Fibroblast of villous mesenchyme (primary cell): Measurements from ENCODE around the gene SHISAL1. TPM values are rescaled to one million over a fixed set of nuclear protein-coding genes. Genes with fewer than 3 reads are reported as not detected.

Experiments
- DNase-seq: peaks from one replicate; pipeline ENCODE4 v3.0.0-alpha.2; 2010; ENCODE audit warnings: low read depth
- H3K4me3 ChIP-seq: 2 replicates; pipeline ENCODE4 v1.5.1; 2011; ENCODE audit warnings: low read depth, mild to moderate bottlenecking, low read length
- total RNA-seq: library from RNA; depleted of rRNA; stranded (reverse); fragments of >200 nt; gene quantifications from 2 replicates; pipeline ENCODE4 v1.2.3, GENCODE V29; 2012
- TF ChIP-seq, protein P1 (sequence below): IDR thresholded peaks from 2 replicates; pipeline ENCODE4 v1.5.1; 2012; ENCODE audit warnings: low read depth, mild to moderate bottlenecking, low read length; ENCODE audit not compliant: insufficient read depth

Gene SHISAL1
- total RNA-seq, 1 donor: 3.0 TPM

DNA sequence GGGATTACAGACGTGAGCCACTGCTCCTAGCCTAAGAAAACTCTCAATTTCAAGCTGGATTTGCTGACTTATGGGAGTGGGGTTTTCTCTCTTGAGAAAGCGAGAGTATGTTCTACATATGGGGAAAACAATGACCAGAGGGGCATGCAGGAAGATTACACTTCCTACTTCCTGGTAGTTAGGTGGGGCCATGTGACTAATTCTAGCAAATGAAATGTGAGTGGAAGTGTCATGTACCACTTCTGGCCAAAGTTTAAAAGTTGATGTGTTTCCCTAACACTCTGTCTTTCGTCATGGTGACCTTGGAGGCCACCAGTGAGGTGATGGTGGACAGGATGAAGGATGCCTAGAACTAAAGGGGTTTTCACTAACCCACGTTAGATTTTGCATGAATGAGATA, 81.5 kb downstream of the SHISAL1 start:
- TF ChIP-seq, protein P1, sequence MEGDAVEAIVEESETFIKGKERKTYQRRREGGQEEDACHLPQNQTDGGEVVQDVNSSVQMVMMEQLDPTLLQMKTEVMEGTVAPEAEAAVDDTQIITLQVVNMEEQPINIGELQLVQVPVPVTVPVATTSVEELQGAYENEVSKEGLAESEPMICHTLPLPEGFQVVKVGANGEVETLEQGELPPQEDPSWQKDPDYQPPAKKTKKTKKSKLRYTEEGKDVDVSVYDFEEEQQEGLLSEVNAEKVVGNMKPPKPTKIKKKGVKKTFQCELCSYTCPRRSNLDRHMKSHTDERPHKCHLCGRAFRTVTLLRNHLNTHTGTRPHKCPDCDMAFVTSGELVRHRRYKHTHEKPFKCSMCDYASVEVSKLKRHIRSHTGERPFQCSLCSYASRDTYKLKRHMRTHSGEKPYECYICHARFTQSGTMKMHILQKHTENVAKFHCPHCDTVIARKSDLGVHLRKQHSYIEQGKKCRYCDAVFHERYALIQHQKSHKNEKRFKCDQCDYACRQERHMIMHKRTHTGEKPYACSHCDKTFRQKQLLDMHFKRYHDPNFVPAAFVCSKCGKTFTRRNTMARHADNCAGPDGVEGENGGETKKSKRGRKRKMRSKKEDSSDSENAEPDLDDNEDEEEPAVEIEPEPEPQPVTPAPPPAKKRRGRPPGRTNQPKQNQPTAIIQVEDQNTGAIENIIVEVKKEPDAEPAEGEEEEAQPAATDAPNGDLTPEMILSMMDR: no peak
- DNase-seq: no peak
- no peak overlapping the region for H3K4me3 ChIP-seq

DNA sequence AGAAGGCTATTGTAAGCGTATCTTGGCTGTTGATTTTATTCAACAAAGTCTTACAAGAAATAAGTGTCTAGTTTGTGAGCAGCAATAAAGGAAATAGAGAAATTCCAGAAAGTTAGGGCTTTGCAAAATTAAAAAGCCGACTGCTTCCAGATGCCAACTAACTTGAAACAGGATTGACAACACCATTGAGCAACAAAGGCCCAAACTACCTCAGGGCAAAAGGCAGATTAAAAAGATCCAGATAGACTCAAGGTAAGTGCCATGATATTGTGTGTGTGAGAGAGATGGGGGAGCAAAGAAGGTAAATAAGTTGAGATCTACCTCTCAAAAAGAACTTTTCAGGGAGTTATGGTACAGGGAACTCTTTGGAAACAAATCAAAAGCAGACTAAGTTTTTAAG, 82.9 kb downstream of the SHISAL1 start:
- DNase-seq: no peak
- TF ChIP-seq, protein P1: no peak
- H3K4me3 ChIP-seq: no peak overlapping the region

DNA sequence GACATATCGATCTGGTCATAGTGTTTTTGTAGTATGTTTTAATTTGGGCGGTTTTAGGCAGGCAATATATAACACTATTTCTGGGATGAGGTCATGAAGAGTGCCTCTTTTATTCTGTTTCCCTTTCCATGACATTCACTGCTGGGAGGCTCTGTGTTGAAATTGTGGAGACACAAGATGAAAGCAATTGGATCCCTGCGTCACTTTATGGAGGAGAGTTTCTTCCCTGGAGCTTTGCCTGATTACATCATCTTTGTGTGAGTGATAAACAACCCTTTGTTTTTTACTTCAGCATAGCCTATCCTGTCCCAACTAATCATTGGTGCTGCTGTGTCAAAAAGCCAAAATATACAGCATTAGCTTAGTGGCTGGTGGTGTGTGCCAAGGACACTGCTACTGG, 83.4 kb downstream of the SHISAL1 start:
- no peak overlapping the region for H3K4me3 ChIP-seq
- DNase-seq: no peak
- TF ChIP-seq, protein P1: no peak

DNA sequence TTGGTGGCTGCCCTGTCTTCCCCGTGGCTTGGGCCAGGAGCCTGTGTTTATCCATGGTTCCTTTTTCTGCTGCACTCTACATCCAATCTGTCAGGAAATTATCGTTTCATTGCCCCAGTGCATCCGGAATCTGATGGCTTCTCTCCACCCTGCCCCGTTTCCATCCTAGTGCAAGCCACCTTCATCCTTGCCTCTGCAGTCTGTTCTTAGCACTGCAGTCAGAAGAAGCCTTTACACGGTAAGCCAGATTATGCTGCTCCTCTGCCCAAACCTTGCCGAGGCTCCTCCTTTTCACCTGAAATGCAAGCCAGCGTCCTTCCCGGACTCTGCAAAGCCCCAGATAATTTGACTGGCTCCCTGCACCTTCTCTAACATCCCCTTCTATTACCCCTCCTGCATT, 86.9 kb downstream of the SHISAL1 start:
- TF ChIP-seq, protein P1: no peak
- H3K4me3 ChIP-seq: no peak overlapping the region
- no peak for DNase-seq

DNA sequence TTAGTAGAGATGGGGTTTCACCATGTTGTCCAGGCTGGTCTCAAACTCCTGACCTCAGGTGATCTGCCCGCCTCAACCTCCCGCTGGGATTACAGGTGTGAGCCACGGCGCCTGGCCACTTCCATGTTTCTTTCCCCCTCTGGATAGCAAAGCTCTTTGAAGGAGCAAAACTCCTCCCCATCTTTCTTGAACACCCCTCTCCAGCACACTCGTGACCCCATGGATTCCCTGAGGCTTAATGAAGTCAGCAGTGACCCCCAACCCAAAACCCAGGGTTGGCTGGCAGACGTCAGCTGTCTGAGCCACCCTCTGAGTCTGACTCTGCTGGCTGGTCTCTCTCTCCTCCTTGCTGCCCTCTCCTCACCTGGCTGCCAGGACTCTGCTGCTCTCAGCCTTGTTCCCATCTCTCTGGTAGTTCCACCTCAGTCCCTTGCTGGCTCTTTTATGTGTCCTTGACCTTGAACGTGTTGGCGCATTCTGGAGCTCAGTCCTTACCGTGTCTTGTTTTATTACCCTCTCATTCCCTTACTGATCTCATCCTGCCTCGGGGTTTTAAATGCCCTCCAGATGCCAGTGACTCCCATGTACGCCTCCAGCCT, 87.6 kb downstream of the SHISAL1 start:
- H3K4me3 ChIP-seq: no peak overlapping the region
- TF ChIP-seq, protein P1: no peak
- no peak for DNase-seq

DNA sequence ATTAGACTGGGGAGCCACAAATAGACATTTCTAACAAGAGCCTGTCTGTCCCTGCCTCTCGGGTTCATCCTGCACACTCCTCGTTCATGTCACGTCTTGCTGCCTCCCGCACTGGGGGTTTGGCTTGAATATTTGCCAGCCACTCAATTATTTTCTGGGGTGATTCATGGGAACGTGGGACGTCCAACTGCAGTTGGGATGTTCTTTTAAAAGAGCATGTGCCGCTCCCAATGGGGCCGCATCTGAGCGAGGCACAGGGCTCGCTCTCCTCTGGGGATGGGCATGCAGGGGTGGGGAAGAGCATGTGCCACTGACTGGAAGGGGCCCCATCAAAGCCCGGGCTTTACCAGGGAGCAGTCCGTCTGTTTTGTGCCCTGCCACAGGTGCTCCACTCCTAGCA, 88.6 kb downstream of the SHISAL1 start:
- DNase-seq: no peak
- TF ChIP-seq, protein P1: no peak
- H3K4me3 ChIP-seq: no peak overlapping the region
